ENCODE measurements around the gene ERCC3. TPM values are rescaled to one million over a fixed set of nuclear protein-coding genes. Genes with fewer than 3 reads are reported as not detected.

The ERCC3 gene
- total RNA-seq, 1 experiment from 2014 or later = 42.1 TPM

GRCh38 chr2:127235082-127235702, 58.8 kb downstream of the ERCC3 start:
- peaks cover 16% of the 10 kb centered on the region for H3K27me3 Mint-ChIP-seq (ENCODE audit: unreplicated experiment)
- BruUV-seq (replicated peaks) = no TSS peak
- intact Hi-C loops (cut with micrococcal nuclease; ENCODE audit: unreplicated experiment) = no loop called here
- DNase-seq = no peak
- no peaks in the 10 kb centered on the region for H3K4me1 Mint-ChIP-seq (ENCODE audit: low read depth, unreplicated experiment)
- peaks cover 8% of the 10 kb centered on the region for H3K9me3 Mint-ChIP-seq (ENCODE audit: low read depth, unreplicated experiment)
- CTCF ChIA-PET = no interaction called here
- no peaks in the 10 kb centered on the region for H3K36me3 Mint-ChIP-seq (ENCODE audit: insufficient read depth, unreplicated experiment)
- no peak overlapping the region for H3K4me3 Mint-ChIP-seq (ENCODE audit: low read depth, unreplicated experiment)
- TF ChIP-seq CTCF (IDR thresholded peaks at IDR 0.05; ENCODE audit: unreplicated experiment) = no peak
- no peak overlapping the region for H3K27ac Mint-ChIP-seq (ENCODE audit: unreplicated experiment)

- Mint-ChIP-seq H3K27ac (ENCODE audit: unreplicated experiment) (no peak overlapping the region), H3K9me3 (ENCODE audit: low read depth, unreplicated experiment) (peaks cover 5% of the 10 kb centered on the region), H3K27me3 (ENCODE audit: unreplicated experiment) (peaks cover 16% of the 10 kb centered on the region), H3K36me3 (ENCODE audit: insufficient read depth, unreplicated experiment) (no peaks in the 10 kb centered on the region), H3K4me1 (ENCODE audit: low read depth, unreplicated experiment) (no peaks in the 10 kb centered on the region), H3K4me3 (ENCODE audit: low read depth, unreplicated experiment) (no peak overlapping the region)
- no peak for DNase-seq
- CTCF ChIA-PET = no interaction called here
- no peak for TF ChIP-seq CTCF (IDR thresholded peaks at IDR 0.05; ENCODE audit: unreplicated experiment)
- no TSS peak for BruUV-seq (replicated peaks)
- intact Hi-C loops (cut with micrococcal nuclease; ENCODE audit: unreplicated experiment) = no loop called here
These were observed 60.2 kb downstream of the ERCC3 start for GRCh38 chr2:127233710-127234109.

- no peak for DNase-seq
- peaks cover 19% of the 10 kb centered on the region for H3K27me3 Mint-ChIP-seq (ENCODE audit: unreplicated experiment)
- peaks cover 5% of the 10 kb centered on the region for H3K9me3 Mint-ChIP-seq (ENCODE audit: low read depth, unreplicated experiment)
- no TSS peak for BruUV-seq (replicated peaks)
- H3K4me1 Mint-ChIP-seq (ENCODE audit: low read depth, unreplicated experiment) = peaks cover 6% of the 10 kb centered on the region
- H3K36me3 Mint-ChIP-seq (ENCODE audit: insufficient read depth, unreplicated experiment) = no peaks in the 10 kb centered on the region
- no peak overlapping the region for H3K4me3 Mint-ChIP-seq (ENCODE audit: low read depth, unreplicated experiment)
- TF ChIP-seq CTCF (IDR thresholded peaks at IDR 0.05; ENCODE audit: unreplicated experiment) = no peak
- H3K27ac Mint-ChIP-seq (ENCODE audit: unreplicated experiment) = no peak overlapping the region
- intact Hi-C loops (cut with micrococcal nuclease; ENCODE audit: unreplicated experiment) = no loop called here
- CTCF ChIA-PET = no interaction called here
These were observed 62.6 kb downstream of the ERCC3 start for GRCh38 chr2:127231130-127231865.

GRCh38 chr2:127229555-127229954, 64.4 kb downstream of the ERCC3 start:
- CTCF ChIA-PET = interaction anchor here (0.6 kb wide), 1 partner anchor 143 kb away, joined by 4 read pairs; no protein-coding TSS in a partner anchor
- Mint-ChIP-seq H3K27ac (ENCODE audit: unreplicated experiment) (no peak overlapping the region), H3K4me3 (ENCODE audit: low read depth, unreplicated experiment) (no peak overlapping the region), H3K36me3 (ENCODE audit: insufficient read depth, unreplicated experiment) (no peaks in the 10 kb centered on the region), H3K9me3 (ENCODE audit: low read depth, unreplicated experiment) (peaks cover 3% of the 10 kb centered on the region), H3K27me3 (ENCODE audit: unreplicated experiment) (peaks cover 22% of the 10 kb centered on the region), H3K4me1 (ENCODE audit: low read depth, unreplicated experiment) (peaks cover 23% of the 10 kb centered on the region)
- no peak for TF ChIP-seq CTCF (IDR thresholded peaks at IDR 0.05; ENCODE audit: unreplicated experiment)
- intact Hi-C loops (cut with micrococcal nuclease; ENCODE audit: unreplicated experiment) = no loop called here
- BruUV-seq (replicated peaks) = no TSS peak
- no peak for DNase-seq

Measured in Calu3 (cell line).